ENCODE results near the gene VPS26C. TPM values are rescaled to one million over a fixed set of nuclear protein-coding genes. Genes with fewer than 3 reads are reported as not detected.

VPS26C gene
- total RNA-seq, 6 experiments from 2014 or later = 40.8 to 50.0 (median 44.3) TPM

- Mint-ChIP-seq H3K4me1 (ENCODE audit: low read depth) (peaks cover 29% of the 10 kb centered on the region), H3K9me3 (no peaks in the 10 kb centered on the region), H3K27me3 (ENCODE audit: insufficient read depth) (no peaks in the 10 kb centered on the region; the same call in 1 of the 2 replicates), H3K36me3 (ENCODE audit: low read depth) (peaks cover 63% of the 10 kb centered on the region), H3K4me3 (no peak overlapping the region), H3K27ac (no peak overlapping the region)
- no peak for DNase-seq
- TF ChIP-seq CTCF (IDR thresholded peaks at IDR 0.05) = no peak
Observed at GRCh38 chr21:37193676-37194075, 73.5 kb downstream of the VPS26C start.

- Mint-ChIP-seq H3K27me3 (ENCODE audit: insufficient read depth) (no peaks in the 10 kb centered on the region; the same call in 1 of the 2 replicates), H3K36me3 (ENCODE audit: low read depth) (peaks cover 62% of the 10 kb centered on the region), H3K9me3 (no peaks in the 10 kb centered on the region), H3K27ac (no peak overlapping the region), H3K4me3 (no peak overlapping the region), H3K4me1 (ENCODE audit: low read depth) (peaks cover 22% of the 10 kb centered on the region)
- TF ChIP-seq CTCF (IDR thresholded peaks at IDR 0.05) = no peak
- no peak for DNase-seq
Observed at GRCh38 chr21:37193006-37193405, 74.1 kb downstream of the VPS26C start.

- TF ChIP-seq CTCF (IDR thresholded peaks at IDR 0.05) = no peak
- no peaks in the 10 kb centered on the region for H3K9me3 Mint-ChIP-seq
- H3K4me1 Mint-ChIP-seq (ENCODE audit: low read depth) = peaks cover 15% of the 10 kb centered on the region; the same call in 1 of the 2 replicates
- H3K4me3 Mint-ChIP-seq = no peak overlapping the region
- H3K27me3 Mint-ChIP-seq (ENCODE audit: insufficient read depth) = no peaks in the 10 kb centered on the region; the same call in 1 of the 2 replicates
- H3K36me3 Mint-ChIP-seq (ENCODE audit: low read depth) = peaks cover 60% of the 10 kb centered on the region
- H3K27ac Mint-ChIP-seq = no peak overlapping the region
- DNase-seq = no peak
Observed at GRCh38 chr21:37192019-37192418, 75.1 kb downstream of the VPS26C start.

- no peak overlapping the region for H3K27ac Mint-ChIP-seq
- H3K36me3 Mint-ChIP-seq (ENCODE audit: low read depth) = peaks cover 50% of the 10 kb centered on the region
- no peak overlapping the region for H3K4me3 Mint-ChIP-seq
- TF ChIP-seq CTCF (IDR thresholded peaks at IDR 0.05) = no peak
- DNase-seq = no peak
- no peaks in the 10 kb centered on the region for H3K4me1 Mint-ChIP-seq (ENCODE audit: low read depth)
- no peaks in the 10 kb centered on the region; the same call in 1 of the 2 replicates for H3K27me3 Mint-ChIP-seq (ENCODE audit: insufficient read depth)
- H3K9me3 Mint-ChIP-seq = no peaks in the 10 kb centered on the region
Observed at GRCh38 chr21:37188825-37189224, 78.3 kb downstream of the VPS26C start.

- no peak for DNase-seq
- H3K4me1 Mint-ChIP-seq (ENCODE audit: low read depth) = no peaks in the 10 kb centered on the region
- no peaks in the 10 kb centered on the region for H3K9me3 Mint-ChIP-seq
- TF ChIP-seq CTCF (IDR thresholded peaks at IDR 0.05) = no peak
- H3K27me3 Mint-ChIP-seq (ENCODE audit: insufficient read depth) = no peaks in the 10 kb centered on the region
- peaks cover 38% of the 10 kb centered on the region for H3K36me3 Mint-ChIP-seq (ENCODE audit: low read depth)
- H3K27ac Mint-ChIP-seq = no peak overlapping the region
- no peak overlapping the region for H3K4me3 Mint-ChIP-seq
Observed at GRCh38 chr21:37186983-37187382, 80.2 kb downstream of the VPS26C start.

Measured in HFFc6 (cell line).